Germinal center (tissue), 1 donor: Measurements from ENCODE around the gene ILF3.
"Not testable (repeated sequence)": the region's sequence is repeated elsewhere in the genome, so short reads cannot be mapped to it uniquely, and the experiment has no call there.

Experiments
- DNase-seq: peaks from one replicate; pipeline ENCODE4 v3.0.0; 2012; ENCODE audit warnings: mixed read lengths, low spot score

Gene ILF3

GRCh38 chr19:10642473-10643171 lies 11.5 kb upstream of the ILF3 start:
- DNase-seq = no peak

- DNase-seq = no peak
These were observed 10.8 kb upstream of the ILF3 start for GRCh38 chr19:10643172-10643967.

- no peak for DNase-seq
These were observed 10.2 kb upstream of the ILF3 start for GRCh38 chr19:10643968-10644259.

GRCh38 chr19:10644260-10645007 lies 9.7 kb upstream of the ILF3 start:
- peak; percentile 90 for DNase-seq

- DNase-seq = no peak
These were observed 7.5 kb upstream of the ILF3 start for GRCh38 chr19:10646456-10647159.

GRCh38 chr19:10648360-10648759 lies 5.8 kb upstream of the ILF3 start:
- no peak for DNase-seq

GRCh38 chr19:10651851-10652250 lies 2.3 kb upstream of the ILF3 start:
- DNase-seq = no peak

- DNase-seq = no peak
These were observed 739 bp upstream of the ILF3 start for GRCh38 chr19:10653482-10653731.

- peak; percentile 88 for DNase-seq
These were observed 687 bp downstream of the ILF3 start for GRCh38 chr19:10654610-10655456.

- no peak for DNase-seq
These were observed 1.5 kb downstream of the ILF3 start for GRCh38 chr19:10655457-10656312.

- DNase-seq = no peak
These were observed 6.2 kb downstream of the ILF3 start for GRCh38 chr19:10660346-10660745.

GRCh38 chr19:10661946-10662345 lies 7.8 kb downstream of the ILF3 start:
- no peak for DNase-seq

GRCh38 chr19:10662384-10663251 lies 8.5 kb downstream of the ILF3 start:
- DNase-seq = peak; percentile 52

GRCh38 chr19:10663252-10663563 lies 9.1 kb downstream of the ILF3 start:
- DNase-seq = not testable (repeated sequence)

GRCh38 chr19:10667867-10668266 lies 13.7 kb downstream of the ILF3 start:
- DNase-seq = no peak

- no peak for DNase-seq
These were observed 15.1 kb downstream of the ILF3 start for GRCh38 chr19:10669246-10669645.

GRCh38 chr19:10670182-10670581 lies 16.0 kb downstream of the ILF3 start:
- no peak for DNase-seq

- no peak for DNase-seq
These were observed 17.0 kb downstream of the ILF3 start for GRCh38 chr19:10670876-10671804.

- not testable (repeated sequence) for DNase-seq
These were observed 17.8 kb downstream of the ILF3 start for GRCh38 chr19:10671922-10672321.
